ENCODE results near the gene ICA1.

The ICA1 gene

GRCh38 chr7:8278183-8278582 lies 16.2 kb upstream of the ICA1 start:
- no peaks in the 10 kb centered on the region for H3K4me1 ChIP-seq (ENCODE audit: low read length)
- DNase-seq: no peak
- no peak overlapping the region for H3K27ac ChIP-seq (ENCODE audit: low read length)
- no peak overlapping the region for H2AFZ ChIP-seq (ENCODE audit: low read length)
- H3K4me2 ChIP-seq (ENCODE audit: low read depth, low read length): no peak overlapping the region
- H3K36me3 ChIP-seq (replicated peaks; ENCODE audit: insufficient read depth, low read length): no peaks in the 10 kb centered on the region
- H3K9ac ChIP-seq (ENCODE audit: low read length): no peak overlapping the region
- H4K20me1 ChIP-seq (ENCODE audit: insufficient read depth, low read length): no peaks in the 10 kb centered on the region
- no peaks in the 10 kb centered on the region for H3K27me3 ChIP-seq (replicated peaks; ENCODE audit: insufficient read depth, low read length)
- H3K79me2 ChIP-seq (ENCODE audit: low read length): no peaks in the 10 kb centered on the region
- no peaks in the 10 kb centered on the region for H3K9me2 ChIP-seq (replicated peaks; ENCODE audit: insufficient read depth, low read length)
- no peaks in the 10 kb centered on the region for H3K9me3 ChIP-seq (replicated peaks; ENCODE audit: insufficient read depth, low read length)
- H3K4me3 ChIP-seq (ENCODE audit: low read length): no peak overlapping the region
- H3F3A ChIP-seq (ENCODE audit: insufficient read depth, low read length): no peaks in the 10 kb centered on the region
- no peak for TF ChIP-seq EZH2 (optimal IDR thresholded peaks at IDR 0.05; ENCODE audit: low read depth, low read length)
- no peak for TF ChIP-seq EZH2phosphoT487 (IDR thresholded peaks at IDR 0.05; ENCODE audit: low read length)
- TF ChIP-seq CTCF (IDR thresholded peaks at IDR 0.05; ENCODE audit: low read length): no peak

GRCh38 chr7:8277394-8277982 lies 15.5 kb upstream of the ICA1 start:
- H3F3A ChIP-seq (ENCODE audit: insufficient read depth, low read length): no peaks in the 10 kb centered on the region
- no peak for TF ChIP-seq EZH2phosphoT487 (IDR thresholded peaks at IDR 0.05; ENCODE audit: low read length)
- TF ChIP-seq CTCF (IDR thresholded peaks at IDR 0.05; ENCODE audit: low read length): peak; percentile 61
- no peak overlapping the region for H3K27ac ChIP-seq (ENCODE audit: low read length)
- H3K4me3 ChIP-seq (ENCODE audit: low read length): no peak overlapping the region
- no peaks in the 10 kb centered on the region for H3K79me2 ChIP-seq (ENCODE audit: low read length)
- no peak overlapping the region for H3K9ac ChIP-seq (ENCODE audit: low read length)
- no peaks in the 10 kb centered on the region for H4K20me1 ChIP-seq (ENCODE audit: insufficient read depth, low read length)
- DNase-seq: peak; percentile 59
- no peaks in the 10 kb centered on the region for H3K27me3 ChIP-seq (replicated peaks; ENCODE audit: insufficient read depth, low read length)
- H3K9me3 ChIP-seq (replicated peaks; ENCODE audit: insufficient read depth, low read length): no peaks in the 10 kb centered on the region
- H2AFZ ChIP-seq (ENCODE audit: low read length): no peak overlapping the region
- no peaks in the 10 kb centered on the region for H3K36me3 ChIP-seq (replicated peaks; ENCODE audit: insufficient read depth, low read length)
- H3K4me1 ChIP-seq (ENCODE audit: low read length): no peaks in the 10 kb centered on the region
- no peaks in the 10 kb centered on the region for H3K9me2 ChIP-seq (replicated peaks; ENCODE audit: insufficient read depth, low read length)
- no peak overlapping the region for H3K4me2 ChIP-seq (ENCODE audit: low read depth, low read length)

- H3K27ac ChIP-seq (ENCODE audit: low read length): no peak overlapping the region
- no peaks in the 10 kb centered on the region for H3K27me3 ChIP-seq (replicated peaks; ENCODE audit: insufficient read depth, low read length)
- H3K4me3 ChIP-seq (ENCODE audit: low read length): no peak overlapping the region
- H4K20me1 ChIP-seq (ENCODE audit: insufficient read depth, low read length): no peaks in the 10 kb centered on the region
- H3F3A ChIP-seq (ENCODE audit: insufficient read depth, low read length): no peaks in the 10 kb centered on the region
- H3K36me3 ChIP-seq (replicated peaks; ENCODE audit: insufficient read depth, low read length): no peaks in the 10 kb centered on the region
- H3K9ac ChIP-seq (ENCODE audit: low read length): no peak overlapping the region
- no peaks in the 10 kb centered on the region for H3K9me2 ChIP-seq (replicated peaks; ENCODE audit: insufficient read depth, low read length)
- no peak for DNase-seq
- no peak overlapping the region for H3K4me2 ChIP-seq (ENCODE audit: low read depth, low read length)
- no peaks in the 10 kb centered on the region for H3K79me2 ChIP-seq (ENCODE audit: low read length)
- H2AFZ ChIP-seq (ENCODE audit: low read length): no peak overlapping the region
- no peaks in the 10 kb centered on the region for H3K4me1 ChIP-seq (ENCODE audit: low read length)
- TF ChIP-seq CTCF (IDR thresholded peaks at IDR 0.05; ENCODE audit: low read length) (no peak), EZH2phosphoT487 (IDR thresholded peaks at IDR 0.05; ENCODE audit: low read length) (no peak), EZH2 (optimal IDR thresholded peaks at IDR 0.05; ENCODE audit: low read depth, low read length) (no peak)
- no peaks in the 10 kb centered on the region for H3K9me3 ChIP-seq (replicated peaks; ENCODE audit: insufficient read depth, low read length)
Observed at GRCh38 chr7:8274589-8274988, 12.6 kb upstream of the ICA1 start.
